ENCODE measurements around the gene ABRACL.

- TF ChIP-seq CTCF (conservative IDR thresholded peaks at IDR 0.05 in 1 of 2, IDR thresholded peaks at IDR 0.05 in 1 of 2; ENCODE audit: low read depth in 1 of 2, low read length in 2 of 2) (no peak), EZH2 (IDR thresholded peaks at IDR 0.05; ENCODE audit: low read length, missing control alignments) (no peak)
These were observed 32.0 kb upstream of the ABRACL start for GRCh38 chr6:138996524-138996923.
